Subcutaneous adipose tissue (tissue), 4 donors: ENCODE measurements around the gene VAT1L. TPM values are rescaled to one million over a fixed set of nuclear protein-coding genes. Genes with fewer than 3 reads are reported as not detected.

Experiments
- CTCF ChIP-seq: fragments of 450-650 bp; IDR thresholded peaks from one replicate; pipeline ENCODE4 v1.5.1; 2016; ENCODE audit warnings: low read depth, mild to moderate bottlenecking, control low read depth, antibody characterized with exemption, moderate library complexity
- total RNA-seq, 4 donors: library from RNA; depleted of rRNA; stranded (reverse); fragments of >200 nt; gene quantifications; one replicate each; pipeline ENCODE4 v1.1.0, GENCODE V29; 2016

VAT1L gene, protein sequence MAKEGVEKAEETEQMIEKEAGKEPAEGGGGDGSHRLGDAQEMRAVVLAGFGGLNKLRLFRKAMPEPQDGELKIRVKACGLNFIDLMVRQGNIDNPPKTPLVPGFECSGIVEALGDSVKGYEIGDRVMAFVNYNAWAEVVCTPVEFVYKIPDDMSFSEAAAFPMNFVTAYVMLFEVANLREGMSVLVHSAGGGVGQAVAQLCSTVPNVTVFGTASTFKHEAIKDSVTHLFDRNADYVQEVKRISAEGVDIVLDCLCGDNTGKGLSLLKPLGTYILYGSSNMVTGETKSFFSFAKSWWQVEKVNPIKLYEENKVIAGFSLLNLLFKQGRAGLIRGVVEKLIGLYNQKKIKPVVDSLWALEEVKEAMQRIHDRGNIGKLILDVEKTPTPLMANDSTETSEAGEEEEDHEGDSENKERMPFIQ
- under 1 TPM in 2 of 4 donors, not detected in 2; 0.22 to 0.34 TPM for total RNA-seq

DNA sequence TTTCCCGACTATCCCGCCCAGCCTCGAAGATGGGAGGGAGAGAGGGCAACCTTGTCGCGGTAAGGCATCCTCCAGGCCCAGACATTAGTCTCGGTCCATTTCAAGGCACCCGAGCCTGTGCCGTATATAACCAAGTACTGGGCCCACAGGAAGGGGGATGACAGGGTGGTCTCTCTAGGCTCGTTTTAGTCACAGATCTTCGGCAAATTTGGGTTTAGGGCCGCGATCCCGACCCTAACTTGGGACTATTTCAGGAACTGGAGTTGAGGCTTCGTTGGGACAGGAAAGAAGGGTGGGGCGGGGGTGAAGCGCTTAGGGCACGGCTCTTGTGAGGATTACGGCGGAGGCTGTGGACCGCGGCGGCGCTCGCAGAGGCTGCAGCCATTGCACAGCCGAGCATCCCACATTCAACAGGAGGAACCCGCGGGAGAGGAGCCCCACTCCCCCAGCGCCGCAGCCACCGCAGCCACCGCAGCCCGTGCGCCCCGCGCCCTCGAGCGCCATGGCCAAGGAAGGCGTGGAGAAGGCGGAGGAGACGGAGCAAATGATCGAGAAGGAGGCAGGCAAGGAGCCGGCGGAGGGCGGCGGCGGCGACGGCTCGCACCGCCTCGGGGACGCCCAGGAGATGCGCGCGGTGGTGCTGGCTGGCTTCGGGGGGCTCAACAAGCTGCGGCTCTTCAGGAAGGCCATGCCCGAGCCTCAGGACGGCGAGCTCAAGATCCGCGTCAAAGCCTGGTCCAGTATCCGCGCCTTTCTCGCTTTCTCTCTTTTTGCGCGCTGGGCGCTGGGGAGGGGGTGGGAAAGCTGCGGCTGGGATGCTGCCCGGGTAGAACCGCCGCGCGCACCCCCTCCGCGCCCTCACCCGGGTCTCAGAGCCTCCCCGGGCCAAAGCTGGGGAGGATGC lies at the start of gene VAT1L:
VAT1L (plus strand) TSS at position 384 of the 904 bp plus-strand sequence; CDS start at position 503, 119 bp downstream.
- TF ChIP-seq CTCF: no peak

- TF ChIP-seq CTCF: no peak
Measured at GRCh38 chr16:77738706-77739558, 49.4 kb upstream of the VAT1L start.

GRCh38 chr16:77739559-77739892 lies 48.8 kb upstream of the VAT1L start:
- TF ChIP-seq CTCF: no peak

DNA sequence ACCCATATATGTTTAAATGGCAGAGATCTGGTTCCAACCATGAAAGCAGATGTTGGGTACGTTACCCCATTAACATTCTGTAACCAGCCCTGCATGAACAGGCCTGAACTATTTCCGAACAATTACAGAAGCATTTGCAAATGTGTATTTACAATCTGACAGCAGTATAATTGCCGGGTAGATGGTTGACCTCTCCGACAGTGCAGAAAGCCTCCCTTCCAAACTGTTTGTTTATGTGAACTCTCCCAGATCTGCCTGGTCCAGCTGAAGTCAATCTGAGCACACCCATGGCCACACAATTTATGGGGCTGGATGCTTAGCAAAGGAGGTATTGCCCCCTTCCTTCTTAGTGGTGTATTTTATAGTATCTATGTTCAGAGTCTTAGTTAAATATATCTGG lies 44.2 kb upstream of the VAT1L start:
- no peak for TF ChIP-seq CTCF

DNA sequence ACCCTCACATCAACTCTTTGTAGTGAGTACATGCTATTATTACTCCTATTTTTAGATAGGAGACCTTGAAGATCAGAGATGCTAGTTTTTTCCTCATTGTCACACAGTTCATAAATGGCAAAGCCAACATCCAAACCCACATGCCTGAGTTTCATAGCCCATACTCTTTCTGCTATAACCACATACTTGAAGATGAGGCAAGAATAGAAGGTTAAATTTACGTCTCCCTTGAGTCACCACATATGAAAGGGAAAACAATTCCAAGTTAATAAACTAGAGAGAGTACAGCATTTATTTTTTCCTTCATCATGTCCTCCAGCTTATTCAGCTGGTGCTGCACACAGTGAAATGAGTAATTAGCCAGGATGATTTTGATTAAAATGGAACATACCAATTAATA lies 42.4 kb upstream of the VAT1L start:
- TF ChIP-seq CTCF: no peak

- no peak for TF ChIP-seq CTCF
Measured at GRCh38 chr16:77748421-77749005, 39.9 kb upstream of the VAT1L start.
